Fibroblast of skin of abdomen (primary cell): ENCODE measurements around the gene TMOD2.
A peak's percentile ranks its signal among the peaks of the same experiment; 100 is the strongest.

Experiments used
- DNase-seq: peaks from one replicate; pipeline ENCODE4 v3.0.0-alpha.2; 2013

The TMOD2 gene

DNA sequence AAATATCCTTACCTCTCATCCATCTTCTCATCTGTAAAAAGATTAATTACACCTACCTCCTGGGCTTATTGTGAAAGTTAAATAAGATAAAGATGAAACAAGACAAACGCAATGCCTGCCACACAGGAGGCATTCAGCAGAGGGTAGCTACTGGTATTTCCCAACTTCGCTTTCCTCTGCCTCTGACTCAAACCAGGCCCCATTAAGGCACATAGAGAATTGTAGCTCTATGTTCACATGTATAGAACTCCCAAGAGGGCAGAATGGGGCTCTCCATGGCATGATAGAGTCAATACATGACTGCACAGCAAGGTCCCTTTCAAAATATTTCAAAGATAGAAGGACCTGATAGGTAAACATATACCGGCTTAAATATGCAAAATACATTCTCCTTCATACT lies 15.3 kb upstream of the TMOD2 start:
- DNase-seq = no peak

DNA sequence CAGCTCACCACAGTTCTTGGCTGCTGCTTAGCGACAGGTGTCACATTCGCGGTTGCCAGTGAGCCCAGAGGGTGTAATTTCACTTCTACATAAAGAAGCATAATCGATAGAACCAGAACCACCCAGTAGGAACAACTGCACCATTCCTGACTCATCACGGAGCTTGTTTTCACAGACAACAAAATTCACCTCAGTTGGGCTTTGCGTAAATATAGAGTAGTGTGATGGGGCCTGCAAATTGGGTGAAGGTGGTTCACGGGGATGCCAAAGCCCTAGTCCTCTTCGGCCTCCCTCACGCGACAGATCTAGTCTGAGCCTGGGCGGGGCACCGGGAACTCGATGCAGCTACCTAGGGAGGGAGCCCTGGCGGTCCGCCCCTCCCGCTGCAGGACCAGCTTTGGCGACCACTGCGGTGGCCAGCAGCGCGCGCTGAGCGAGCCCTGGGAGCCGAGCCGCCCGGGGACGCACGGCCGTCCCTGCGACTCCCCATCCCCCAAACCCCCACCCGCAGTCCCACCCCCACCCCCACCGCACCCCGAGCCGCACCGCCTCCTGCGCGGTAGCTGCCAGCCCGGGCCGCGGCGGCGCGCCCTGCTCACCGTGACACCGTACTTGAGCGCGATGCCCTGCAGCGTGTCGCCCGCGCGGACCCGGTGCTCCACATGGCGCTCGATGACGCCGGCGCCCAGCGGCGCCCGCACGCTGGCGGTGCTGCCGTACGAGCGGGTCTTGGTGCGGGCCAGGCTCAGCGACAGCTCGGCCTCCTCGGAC lies 14.5 kb upstream of the TMOD2 start:
- DNase-seq = no peak

DNA sequence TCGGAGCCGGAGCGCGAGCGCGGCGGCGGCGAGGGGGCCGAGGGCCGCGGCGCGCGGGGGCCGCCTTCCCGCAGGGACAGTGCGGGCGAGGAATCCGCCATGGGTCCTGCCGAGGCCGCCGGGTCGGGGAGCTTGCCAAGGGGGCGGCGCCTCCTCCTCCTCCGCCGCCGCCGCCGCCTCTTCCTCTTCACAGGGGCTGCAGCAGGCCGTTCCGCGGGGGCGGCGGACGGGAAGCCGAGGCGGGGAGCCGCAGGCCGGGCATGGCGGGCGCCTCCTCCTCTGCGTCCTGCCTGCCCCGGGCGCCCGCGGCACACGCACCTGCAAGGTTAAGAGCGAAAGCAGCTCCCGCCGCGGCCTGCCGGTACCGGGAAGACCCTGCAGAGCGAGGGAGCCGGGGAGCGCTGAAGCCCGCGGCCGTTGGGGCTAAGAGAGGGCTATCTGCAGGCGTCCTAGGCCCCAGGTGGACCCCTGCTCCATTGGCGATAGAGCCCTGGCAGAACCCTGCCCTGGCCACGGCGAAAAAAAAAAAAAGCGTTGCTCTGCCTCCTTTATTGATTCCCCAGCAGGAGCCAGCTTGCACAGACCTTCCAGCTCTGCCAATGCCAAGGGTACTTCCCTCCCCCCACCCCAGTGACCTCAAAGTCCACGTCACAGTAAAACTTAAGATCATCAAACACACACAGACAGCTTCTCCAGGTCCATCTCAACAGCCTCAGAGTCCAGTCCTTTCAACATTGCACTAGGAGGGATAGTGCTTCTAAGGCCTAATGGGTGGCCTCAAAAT lies 13.7 kb upstream of the TMOD2 start, which contains the start of gene LYSMD2:
LYSMD2 (minus strand) TSS at position 134 of the 784 bp plus-strand sequence; CDS start at position 101, 33 bp downstream.
- peak; percentile 66 for DNase-seq

DNA sequence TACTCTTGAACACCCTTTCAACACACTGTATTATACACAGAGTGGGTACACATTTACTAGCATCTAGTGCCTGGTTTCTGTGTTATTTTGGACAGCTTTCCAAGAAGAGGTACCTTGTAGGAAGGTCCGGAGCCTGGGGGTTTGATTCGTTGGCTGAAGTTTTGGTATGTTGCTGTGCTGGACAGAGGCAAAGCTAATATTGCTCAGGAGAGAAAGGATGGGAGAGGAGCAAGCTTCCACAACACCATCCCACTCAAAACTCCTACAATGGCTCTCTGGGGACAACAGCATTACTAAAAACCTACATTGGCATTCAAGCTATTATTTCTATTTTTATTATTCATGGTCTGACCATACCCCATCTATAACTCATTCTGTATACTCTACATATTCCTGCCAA lies 12.8 kb upstream of the TMOD2 start:
- DNase-seq = no peak

DNA sequence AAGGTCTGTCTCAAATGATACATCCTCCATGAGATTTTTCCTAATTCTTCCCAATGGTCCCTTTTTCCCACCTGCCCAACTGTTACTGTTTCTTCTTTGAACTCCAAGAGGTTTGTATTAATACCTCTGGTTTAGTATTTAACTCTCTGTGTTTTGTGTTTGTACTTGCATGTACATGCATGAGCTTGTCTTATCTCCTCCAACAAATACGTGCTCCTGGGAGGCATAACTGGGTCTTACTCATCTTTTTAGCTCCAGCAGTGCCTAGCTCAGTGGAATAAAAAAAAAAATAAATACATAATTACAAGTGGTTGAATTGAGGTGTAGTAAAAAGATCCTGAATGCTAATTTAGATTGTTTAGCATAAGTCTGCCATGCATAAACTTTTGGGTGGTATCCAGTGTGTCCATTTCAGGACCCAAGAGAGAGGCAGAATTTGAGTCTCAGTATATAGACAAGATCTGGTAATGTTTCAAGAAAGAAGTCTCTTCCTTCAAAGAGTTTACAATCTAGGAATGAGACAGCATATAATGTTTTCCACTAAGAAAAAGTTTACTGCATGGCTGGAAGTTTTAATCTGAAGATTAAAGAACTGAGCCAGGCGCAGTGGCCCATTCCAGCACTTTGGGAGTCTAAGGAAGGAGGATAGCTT lies 12.2 kb upstream of the TMOD2 start:
- DNase-seq = no peak

DNA sequence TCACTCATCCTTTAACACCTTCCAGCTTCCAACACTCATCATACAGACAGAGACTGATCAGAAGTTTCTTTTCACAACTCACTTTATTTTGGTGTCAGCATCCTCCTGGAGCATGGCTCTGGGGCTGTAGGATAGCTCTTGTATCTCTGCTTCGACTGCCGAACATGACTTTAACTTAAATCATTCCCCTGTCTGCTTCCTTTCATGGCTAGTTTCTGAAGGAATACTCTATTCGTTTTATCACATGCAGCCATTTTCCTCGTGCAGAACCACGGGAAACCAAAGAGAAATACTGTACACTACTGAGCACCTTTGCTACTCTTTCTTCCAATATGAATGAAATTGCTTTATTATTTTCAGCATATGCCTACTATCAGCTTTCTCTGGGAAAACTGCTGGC lies 2.1 kb upstream of the TMOD2 start:
- no peak for DNase-seq

DNA sequence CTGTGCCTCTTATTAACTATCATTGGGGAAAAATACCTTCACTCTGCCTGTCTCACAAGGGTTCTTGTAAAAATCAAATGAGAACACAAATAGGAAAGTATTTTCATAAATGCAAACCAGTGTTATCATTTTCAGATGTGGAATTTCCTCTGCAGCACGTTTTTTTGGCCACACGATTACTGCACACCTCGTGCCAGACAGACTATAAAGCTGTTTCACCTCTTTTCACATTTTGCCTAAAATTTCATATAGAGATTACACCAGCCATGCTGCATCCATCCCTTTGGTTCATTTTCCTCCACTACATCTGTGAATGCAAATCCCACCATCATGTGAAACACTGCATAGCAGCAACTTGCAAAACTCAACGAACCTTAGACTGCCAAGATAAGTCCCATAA lies 1.2 kb upstream of the TMOD2 start:
- DNase-seq = no peak

DNA sequence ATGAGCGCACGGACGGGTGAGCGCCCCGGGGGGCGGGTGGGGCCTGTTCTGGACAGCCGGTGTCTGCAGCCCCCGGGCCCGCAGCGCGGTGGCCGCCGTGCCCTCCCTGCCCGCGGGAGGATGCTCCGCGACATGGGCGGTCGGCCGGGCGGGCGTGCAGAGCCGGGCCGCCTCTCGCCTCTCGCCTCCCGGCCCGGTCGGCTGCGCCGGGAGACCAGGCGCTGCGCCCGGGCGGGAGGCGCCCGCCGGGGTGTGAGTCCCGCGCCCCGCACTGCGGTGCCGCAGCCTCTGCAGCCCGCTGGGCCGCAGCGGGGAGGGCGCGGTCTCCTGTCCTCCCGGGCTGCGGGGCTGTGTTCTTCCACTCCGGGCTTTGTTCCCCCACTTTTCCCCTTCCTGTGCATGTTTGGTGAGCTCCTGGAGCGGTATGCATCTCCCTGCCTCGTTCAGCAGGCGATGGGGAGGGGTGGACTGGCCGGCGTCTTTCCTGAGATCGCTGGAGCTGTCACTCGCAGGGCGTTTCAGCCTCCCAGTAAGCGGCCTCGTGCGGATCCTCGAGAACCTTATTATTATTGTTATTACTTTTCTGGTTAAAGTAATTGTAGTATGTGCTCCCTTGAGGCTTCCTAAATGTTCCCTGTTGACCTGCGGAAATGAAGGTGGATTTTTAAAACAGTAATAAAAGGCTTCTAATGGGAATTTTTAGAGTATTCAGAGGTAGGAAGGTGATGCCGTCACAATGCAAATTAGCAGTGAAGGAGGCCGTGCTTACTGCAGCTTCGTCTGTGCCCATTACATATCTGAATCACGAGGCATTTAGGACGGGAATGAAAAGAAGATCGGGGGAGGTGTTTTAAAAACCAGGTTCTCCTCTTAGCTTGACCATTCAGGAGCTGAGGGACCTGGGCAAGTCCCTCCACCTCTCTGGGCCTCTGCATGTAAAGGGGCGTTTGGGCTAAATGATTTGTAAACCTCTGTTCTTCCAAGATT lies 593 bp downstream of the TMOD2 start:
- no peak for DNase-seq

DNA sequence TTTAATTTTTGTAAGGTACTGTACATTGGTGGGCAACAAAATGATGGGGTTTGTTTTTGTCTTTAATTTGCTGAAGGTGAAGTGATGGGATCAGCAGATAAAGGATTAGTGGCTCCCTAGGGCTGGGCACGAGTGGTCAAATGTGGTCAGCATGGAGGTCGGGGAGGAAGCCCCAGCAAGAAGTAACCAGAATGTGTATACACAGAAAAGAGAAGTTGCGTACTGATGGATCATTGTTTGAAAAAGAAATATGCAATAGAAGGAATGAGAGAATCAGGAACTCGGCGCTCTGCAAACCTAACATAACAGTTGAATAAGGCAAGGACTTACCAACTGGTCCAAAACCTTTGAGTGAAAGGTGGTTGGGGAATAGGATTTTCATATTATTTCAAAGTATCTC lies 1.5 kb downstream of the TMOD2 start:
- DNase-seq = no peak

DNA sequence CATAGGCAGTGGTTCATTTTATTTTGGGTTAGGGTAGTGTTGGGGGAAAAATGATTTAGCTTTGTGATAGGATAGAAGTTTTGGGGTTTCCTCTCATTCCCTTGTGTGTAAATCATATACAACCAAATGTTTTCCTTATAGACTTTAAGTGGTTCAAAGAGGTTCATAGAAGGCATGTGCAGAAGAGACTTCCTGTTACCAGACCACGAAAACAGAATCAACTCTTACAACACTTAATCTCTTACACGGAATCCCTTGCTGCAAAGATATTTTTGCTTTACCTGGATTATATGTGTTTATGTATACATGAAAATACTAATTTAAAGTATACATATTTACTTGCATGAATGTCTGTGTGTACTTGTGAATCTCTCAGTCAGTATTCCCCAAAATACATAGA lies 2.9 kb downstream of the TMOD2 start:
- no peak for DNase-seq

DNA sequence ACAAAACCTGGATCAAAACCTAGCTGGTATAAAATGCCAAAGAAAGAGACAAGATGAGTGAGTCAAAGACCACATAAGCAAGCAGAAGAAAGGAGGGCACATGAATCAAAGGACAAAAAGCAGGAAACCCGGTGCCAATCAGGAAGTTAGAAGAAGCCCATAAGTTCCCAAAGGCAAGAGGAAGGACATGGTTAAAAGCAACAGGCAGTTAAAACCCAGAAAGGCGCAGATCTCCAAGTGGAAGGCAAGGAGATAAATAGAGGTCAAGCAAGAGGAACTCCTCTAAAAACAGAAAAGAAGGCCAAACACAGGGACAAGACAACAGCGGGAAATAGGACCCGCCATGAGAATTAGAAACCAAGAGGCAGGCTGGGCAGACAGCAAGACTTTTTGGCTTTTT lies 4.4 kb downstream of the TMOD2 start:
- no peak for DNase-seq

DNA sequence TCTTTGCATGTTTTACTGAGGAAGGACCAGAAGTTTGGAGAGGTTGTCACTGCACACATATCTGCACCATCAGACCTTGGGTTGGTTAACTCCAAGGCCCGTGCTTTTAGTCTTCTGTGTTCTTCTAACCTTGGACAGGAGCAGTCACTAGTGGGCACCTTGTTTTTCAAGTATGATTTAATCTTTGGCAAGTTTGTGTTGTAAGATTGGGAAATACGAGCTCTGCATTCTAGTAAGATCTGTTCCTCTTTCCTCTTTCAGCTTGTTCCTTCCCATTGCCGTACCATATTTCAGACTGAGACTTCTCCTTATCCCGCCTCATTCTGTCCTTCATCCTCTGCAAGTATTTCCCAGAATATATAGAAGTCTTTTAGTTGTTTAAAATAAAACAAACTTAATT lies 5.1 kb downstream of the TMOD2 start:
- no peak for DNase-seq

DNA sequence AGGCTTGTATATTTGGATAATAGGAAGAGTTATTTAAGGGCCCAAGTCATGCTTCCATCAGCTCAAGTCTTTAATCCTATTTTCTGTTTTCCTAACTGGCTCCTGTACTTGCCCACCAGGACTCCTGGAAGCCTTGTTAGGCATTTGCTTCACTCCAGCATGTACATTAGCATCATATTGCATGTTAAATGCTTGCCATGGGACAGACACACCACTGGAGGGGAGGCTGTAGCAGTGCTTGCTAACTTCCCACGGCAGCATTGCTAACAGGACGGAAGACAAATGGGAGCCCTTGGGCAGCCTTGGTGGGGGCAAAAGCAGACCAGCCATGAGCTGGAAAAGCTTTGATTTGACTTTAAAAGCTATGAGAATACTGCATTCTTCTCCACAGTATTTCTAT lies 6.1 kb downstream of the TMOD2 start:
- DNase-seq = no peak

DNA sequence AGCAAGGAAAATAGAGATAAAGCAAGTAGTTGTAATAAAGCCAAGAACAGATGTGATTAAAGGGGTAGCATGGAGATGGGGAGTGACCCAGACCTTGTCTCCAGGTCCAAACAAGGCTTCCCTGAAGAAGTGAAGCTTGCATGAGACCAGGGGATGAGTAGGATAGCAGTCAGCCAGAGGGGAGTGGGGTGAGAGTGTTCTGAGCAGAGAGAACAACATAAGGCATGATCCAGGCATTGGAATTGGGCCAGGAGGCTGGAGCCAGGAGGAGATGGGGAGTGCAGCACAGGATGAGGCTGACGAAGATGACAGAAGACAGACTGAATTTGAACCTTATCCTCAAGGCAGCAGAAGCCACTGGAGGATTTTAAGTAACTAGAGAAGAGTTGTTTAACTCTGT lies 7.2 kb downstream of the TMOD2 start:
- DNase-seq = peak; percentile 86

DNA sequence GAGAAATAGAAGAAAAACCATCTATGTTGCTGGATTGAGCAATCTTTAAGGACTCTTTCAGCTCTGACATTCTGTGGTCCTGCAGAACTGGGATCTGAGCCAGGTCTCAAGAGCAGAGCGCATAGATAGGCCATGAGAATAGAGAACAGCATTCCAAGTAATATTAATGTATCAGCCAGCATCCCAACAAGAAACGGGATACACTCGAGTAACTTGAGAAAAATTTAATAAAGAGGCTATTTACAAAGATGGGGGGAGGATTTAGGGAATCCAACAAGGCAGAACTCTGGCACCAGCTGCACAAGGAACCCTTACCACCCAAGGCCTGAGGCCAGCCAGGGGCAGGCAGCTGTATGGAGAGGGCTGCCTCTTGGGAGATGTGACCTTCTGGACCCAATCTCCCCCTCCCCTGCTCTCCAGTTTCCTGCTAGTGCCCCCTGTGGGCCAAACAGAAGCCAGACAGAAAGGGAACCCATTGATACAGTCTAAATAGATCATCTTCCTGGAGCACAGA lies 8.2 kb downstream of the TMOD2 start:
- peak; percentile 98 for DNase-seq

DNA sequence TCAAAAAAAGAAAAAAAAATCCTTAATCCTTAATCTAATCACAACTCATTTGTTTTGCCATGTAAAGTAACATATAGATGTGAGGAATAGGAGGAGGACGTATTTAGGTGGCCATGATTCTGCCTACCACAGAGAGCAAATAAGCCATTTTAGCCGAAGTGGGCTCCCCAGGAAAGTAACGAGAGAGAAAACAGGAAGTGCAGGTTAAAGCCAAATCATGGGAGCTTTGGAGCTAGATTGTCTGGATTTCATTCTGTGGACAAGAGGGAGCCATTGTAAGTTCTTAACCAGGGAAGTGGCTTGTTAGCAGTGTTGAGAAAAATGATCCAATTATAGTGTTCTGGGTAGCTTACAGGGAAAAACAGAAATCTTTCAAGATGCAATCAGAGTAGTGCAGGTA lies 9.4 kb downstream of the TMOD2 start:
- no peak for DNase-seq

DNA sequence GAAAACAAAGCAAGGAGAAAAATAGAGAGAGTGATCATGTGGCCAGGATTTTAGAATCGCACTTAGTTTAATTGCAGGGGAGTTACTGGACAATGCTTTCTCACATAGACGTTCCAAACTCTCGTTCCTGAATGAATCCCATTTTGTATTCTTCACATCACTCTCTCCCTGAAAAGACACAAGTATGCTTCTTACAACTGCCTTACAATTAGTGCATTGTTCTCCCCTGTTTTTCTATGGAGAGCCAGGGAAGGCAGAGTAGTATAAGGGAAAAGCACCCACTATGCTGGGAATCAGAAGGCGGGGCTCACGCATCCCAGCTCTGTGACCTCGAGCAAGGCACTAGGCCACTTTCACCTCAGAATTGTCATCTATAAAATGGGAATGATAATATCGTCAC lies 14.4 kb downstream of the TMOD2 start:
- no peak for DNase-seq

DNA sequence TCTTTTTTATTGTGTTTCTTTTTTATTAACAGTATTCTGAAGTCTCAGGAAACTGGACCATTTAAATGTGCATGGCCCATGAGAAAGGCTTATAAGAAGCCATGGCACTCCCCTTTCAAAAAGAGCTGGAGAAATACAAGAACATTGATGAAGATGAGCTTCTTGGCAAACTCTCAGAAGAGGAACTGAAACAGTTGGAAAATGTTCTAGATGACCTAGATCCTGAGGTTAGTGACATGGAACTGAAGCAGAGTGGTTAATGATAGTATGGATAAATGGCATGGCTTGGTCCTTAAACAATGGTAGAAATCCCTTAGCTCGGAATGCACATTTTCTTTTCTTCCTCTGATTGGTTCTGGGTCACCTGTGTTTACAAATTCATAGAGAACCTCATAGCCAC lies 14.9 kb downstream of the TMOD2 start:
- DNase-seq = no peak

DNA sequence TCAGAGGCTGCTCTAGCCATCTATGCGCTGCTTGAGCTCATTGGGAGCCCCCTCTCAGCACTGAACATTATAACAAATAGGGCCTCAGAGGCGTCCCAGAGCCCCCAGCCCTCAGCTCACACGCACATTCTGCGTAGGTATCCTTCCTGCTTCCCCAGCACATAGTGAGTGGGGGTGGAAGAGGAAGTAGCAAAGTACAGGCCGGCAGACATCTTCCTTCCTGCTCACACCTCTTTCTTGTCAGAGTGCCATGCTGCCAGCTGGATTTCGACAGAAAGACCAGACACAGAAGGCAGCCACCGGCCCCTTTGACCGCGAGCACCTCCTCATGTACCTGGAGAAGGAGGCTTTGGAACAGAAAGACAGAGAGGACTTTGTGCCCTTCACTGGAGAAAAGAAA lies 16.6 kb downstream of the TMOD2 start:
- DNase-seq = no peak

DNA sequence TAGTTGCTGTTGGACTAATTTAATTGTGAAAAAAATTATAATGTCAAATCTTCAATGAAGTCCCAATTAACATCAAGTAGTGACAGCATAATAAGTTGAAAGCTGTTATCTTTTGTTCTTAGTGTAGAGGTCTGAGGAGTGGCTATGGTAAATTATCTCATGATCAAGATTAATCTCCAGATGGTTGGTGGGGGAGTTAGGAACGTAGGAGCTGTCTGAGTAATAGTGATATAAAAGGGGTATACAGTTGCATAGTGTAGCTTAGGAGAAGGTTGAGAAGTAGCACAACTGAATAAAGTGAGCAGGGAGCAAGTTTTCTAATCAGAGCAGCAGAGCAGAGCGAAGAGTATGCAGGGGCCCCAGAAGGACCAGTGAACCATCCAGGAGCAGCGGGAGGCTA lies 19.5 kb downstream of the TMOD2 start:
- no peak for DNase-seq

DNA sequence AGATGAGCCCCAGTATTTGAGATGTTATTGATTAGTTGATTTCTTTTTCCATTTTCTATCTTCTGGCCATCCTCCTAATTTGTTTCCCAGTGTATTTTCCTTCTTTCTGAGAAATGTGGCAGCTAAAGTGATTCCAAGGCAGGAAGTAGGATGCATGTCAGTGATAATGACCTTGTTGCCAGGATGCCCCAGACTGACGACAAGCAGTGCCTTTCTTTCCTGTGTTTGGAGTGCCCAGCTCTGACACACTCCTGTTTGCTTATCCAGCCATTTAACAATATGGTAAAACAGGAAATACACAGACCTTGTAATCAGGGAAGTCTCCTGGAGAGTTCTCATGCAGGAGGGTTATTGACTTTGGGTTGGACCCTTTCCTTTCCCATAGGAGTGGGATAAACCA lies 20.4 kb downstream of the TMOD2 start:
- no peak for DNase-seq

DNA sequence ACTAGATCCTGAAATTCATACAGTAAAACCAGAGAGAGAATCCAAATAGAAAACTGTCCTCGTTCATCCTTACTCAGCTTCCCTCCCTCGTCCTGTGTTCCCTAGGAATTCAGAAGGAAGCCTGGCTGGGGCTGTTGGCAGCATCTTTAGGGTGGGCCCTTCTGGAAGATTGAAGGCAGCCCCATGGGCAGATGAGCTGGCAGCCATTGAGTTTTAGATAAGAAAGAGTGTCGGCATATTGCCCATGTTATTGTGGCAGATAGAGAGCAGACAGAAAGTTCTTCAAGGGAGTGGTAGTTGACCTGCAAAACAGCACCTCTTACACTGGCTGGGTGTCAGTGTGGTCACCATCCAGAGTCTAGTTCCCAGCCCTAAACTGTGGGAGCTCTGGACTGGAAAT lies 23.5 kb downstream of the TMOD2 start:
- no peak for DNase-seq
